Adrenal gland (tissue), 19 donors: ENCODE data around the gene CASP2. TPM values are rescaled to one million over a fixed set of nuclear protein-coding genes. Genes with fewer than 3 reads are reported as not detected.
A peak's percentile ranks its signal among the peaks of the same experiment; 100 is the strongest.

Experiments used
- DNase-seq, 7 donors: peaks; one replicate each; pipeline ENCODE4 v3.0.0-alpha.2; 2019 to 2020
- H3K27ac ChIP-seq, 5 donors: fragments of 200-600 bp; sonication (generic) in 4 of 5; 1 replicate in 3 of 5; 2 replicates in 2 of 5; pipeline versions ENCODE4 v1.5.1 to v1.8.0; 2016 to 2020; ENCODE audit warnings: mild to moderate bottlenecking in 1 of 5
- H3K27me3 ChIP-seq: fragments of 200-600 bp; 2 replicates; pipeline ENCODE4 v1.8.0; 2021
- H3K36me3 ChIP-seq, 2 donors: fragments of 200-600 bp; replicated peaks in 1 of 2; 1 replicate in 1 of 2; 2 replicates in 1 of 2; pipeline versions ENCODE4 v1.5.1 to v1.8.0; 2018 to 2022
- H3K4me1 ChIP-seq, 2 donors: fragments of 200-600 bp; replicated peaks in 1 of 2; 1 replicate in 1 of 2; 2 replicates in 1 of 2; pipeline versions ENCODE4 v1.5.1 to v1.8.0; 2018 to 2021
- H3K4me3 ChIP-seq, 4 donors: fragments of 200-600 bp; sonication (generic) in 3 of 4; one replicate each; pipeline ENCODE4 v1.5.1; 2016 to 2018
- H3K9me3 ChIP-seq, 3 donors: fragments of 200-600 bp; sonication (generic) in 1 of 3; replicated peaks in 1 of 3; 1 replicate in 2 of 3; 2 replicates in 1 of 3; pipeline versions ENCODE4 v1.5.1 to v1.8.0; 2016 to 2021
- CTCF ChIP-seq, 6 experiments: fragments of 450-650 bp in 4 of 6; fragments of 200-600 bp in 2 of 6; sonication (generic) in 1 of 6; IDR thresholded peaks; 1 replicate in 5 of 6; 2 replicates in 1 of 6; pipeline versions ENCODE4 v1.5.1 to v1.8.0; 2016 to 2021; ENCODE audit warnings: antibody characterized with exemption in 6 of 6, mild to moderate bottlenecking in 2 of 6, moderate library complexity in 1 of 6
- POLR2A ChIP-seq, 2 donors: fragments of 450-650 bp; IDR thresholded peaks; one replicate each; pipeline ENCODE4 v1.6.1; 2017; ENCODE audit warnings: antibody characterized with exemption in 2 of 2, mild to moderate bottlenecking in 2 of 2, moderate library complexity in 1 of 2
- WGBS, 4 donors: extraction: QIAGEN DNeasy Blood & Tissue Kit in 2 of 4; methylation state at CpG; one replicate each; pipeline versions ENCODE4 v1.1.5 to v1.1.7; 2013 to 2017; 5-methylcytosine and 5-hydroxymethylcytosine counted together
- intact Hi-C, 2 donors: fragments of 100-400 bp; cut with DNase I; formaldehyde crosslinking; loops; one replicate each; pipeline versions ENCODE4 v1.14.1 to v1.15.0; 2022 to 2023
- long read RNA-seq, 10 donors: library from polyadenylated mRNA in 3 of 10; unstranded in 2 of 10; stranded (forward) in 1 of 10; transcript quantifications; one replicate each; pipeline ENCODE4 v2.0.0 and lab custom pipeline, GENCODE V29; 2021 to 2026
- polyA plus RNA-seq, 3 donors: library from polyadenylated mRNA; stranded (reverse); fragments of 200-250 nt in 2 of 3; fragments of 350-450 nt in 1 of 3; fragmentation: Illumina TruSeq in 1 of 3; extraction: RNeasy Lipid Tissue Mini Kit (QIAGEN cat#74804) in 1 of 3; gene quantifications; one replicate each; pipeline ENCODE4 v1.2.3, GENCODE V29; 2013 to 2014
- total RNA-seq, 9 donors: library from RNA; depleted of rRNA in 4 of 9; stranded (reverse); fragments of >200 nt in 4 of 9; fragments of 120-200 nt in 1 of 9; fragmentation: NEBNext Ultra II Directional in 1 of 9; extraction: Animal tissue kit (Norgen Biotek cat#: 25700) in 1 of 9; gene quantifications; one replicate each; pipeline versions ENCODE4 v1.1.0 to v1.2.4, GENCODE V29; 2013 to 2023
- donor health status: healthy with polysubstance abuse.
- donor health status: Bipolar disorder and iron deficiency.
- donor health status: DM: yes; HTN: yes; CAD: no.
- donor health status: DM: no; HTN: no; CAD: no.
- donor health status: DM: no; HTN: no; CAD: no.
- donor health status: DM: yes; HTN: yes; CAD: no.

CASP2 gene
- total RNA-seq (10 to 100 TPM in 7 of 9 donors, 1 to 10 TPM in 2; 8.9 to 25.4 (median 13.4) TPM), polyA plus RNA-seq (10 to 100 TPM in 1 of 3 donors, 1 to 10 TPM in 2; 4.6 to 16.1 (median 5.3) TPM)
- long read RNA-seq, donor 1, full-length matches to known transcripts = 1 of 1 reads
- long read RNA-seq, donor 1, partial matches to known transcripts = 0 of 1 reads
- long read RNA-seq, donor 1, other reads (novel, unspliced or antisense) = 0 of 1 reads
- long read RNA-seq, donor 2, full-length matches to known transcripts = 4 of 4 reads
- long read RNA-seq, donor 2, partial matches to known transcripts = 0 of 4 reads
- long read RNA-seq, donor 2, other reads (novel, unspliced or antisense) = 0 of 4 reads
- long read RNA-seq, donor 3, full-length matches to known transcripts = 1 of 1 reads
- long read RNA-seq, donor 3, partial matches to known transcripts = 0 of 1 reads
- long read RNA-seq, donor 3, other reads (novel, unspliced or antisense) = 0 of 1 reads
- long read RNA-seq, donor 4, partial matches to known transcripts = 0 of 8 reads
- long read RNA-seq, donor 4, other reads (novel, unspliced or antisense) = 8 of 8 reads
- long read RNA-seq, donor 5, full-length matches to known transcripts = 2 of 3 reads
- long read RNA-seq, donor 5, partial matches to known transcripts = 0 of 3 reads
- long read RNA-seq, donor 5, other reads (novel, unspliced or antisense) = 1 of 3 reads
- long read RNA-seq, donor 6, full-length matches to known transcripts = 1 of 4 reads
- long read RNA-seq, donor 6, partial matches to known transcripts = 0 of 4 reads
- long read RNA-seq, donor 6, other reads (novel, unspliced or antisense) = 3 of 4 reads
- long read RNA-seq, donor 7, full-length matches to known transcripts = 2 of 2 reads
- long read RNA-seq, donor 7, partial matches to known transcripts = 0 of 2 reads
- long read RNA-seq, donor 7, other reads (novel, unspliced or antisense) = 0 of 2 reads
- long read RNA-seq, donor 8, full-length matches to known transcripts = 2 of 21 reads
- long read RNA-seq, donor 8, partial matches to known transcripts = 19 of 21 reads
- long read RNA-seq, donor 8, other reads (novel, unspliced or antisense) = 0 of 21 reads
- long read RNA-seq, donor 9, full-length matches to known transcripts = 3 of 3 reads
- long read RNA-seq, donor 9, partial matches to known transcripts = 0 of 3 reads
- long read RNA-seq, donor 9, other reads (novel, unspliced or antisense) = 0 of 3 reads
- long read RNA-seq, donor 10, full-length matches to known transcripts = 2 of 2 reads
- long read RNA-seq, donor 10, partial matches to known transcripts = 0 of 2 reads
- long read RNA-seq, donor 10, other reads (novel, unspliced or antisense) = 0 of 2 reads

GRCh38 chr7:143287935-143288826, at the start of gene CASP2:
TSS of gene CASP2 (plus strand) at chr7:143288351. CDS start at chr7:143288456, 105 bp downstream.
- Histone ChIP-seq H3K9me3 (no peaks in the 10 kb centered on the region), H3K27me3 (no peaks in the 10 kb centered on the region), H3K27ac (peak within 1 kb of the TSS in 4 of 5 donors; percentile 64 to 92 (median 78)), H3K4me1 (peaks cover 4 to 29% of the 10 kb centered on the region in 2 donors), H3K36me3 (peaks cover 0 to 14% of the 10 kb centered on the region in 2 donors), H3K4me3 (peak within 1 kb of the TSS; percentile 43 to 99 (median 66))
- intact Hi-C loops = loop anchor here in 1 of 2 donors (2.0 kb wide), 1 partner anchor 41 kb away; no protein-coding TSS in a partner anchor
- TF ChIP-seq CTCF (IDR thresholded peaks at IDR 0.05) (peak; percentile 26 to 43 (median 28)), POLR2A (IDR thresholded peaks at IDR 0.05) (peak in 1 of 2 donors; percentile 59)
- peak; percentile 98 to 99 (median 99) for DNase-seq
- WGBS, 4 donors = 2 to 5% (median 3%) methylated on average over 37 to 84 of the region's 84 CpGs

GRCh38 chr7:143239813-143240212, 48.3 kb upstream of the CASP2 start:
- peaks cover 0 to 4% of the 10 kb centered on the region in 2 donors for H3K4me1 ChIP-seq
- intact Hi-C loops = loop anchor here (2.0 to 10.0 kb wide), 3 partner anchors 67 to 177 kb away; no protein-coding TSS in a partner anchor
- no peaks in the 10 kb centered on the region for H3K27me3 ChIP-seq
- no peak for DNase-seq
- no peaks in the 10 kb centered on the region for H3K36me3 ChIP-seq
- H3K9me3 ChIP-seq = peaks cover 0 to 4% (median 0%) of the 10 kb centered on the region in 3 donors
- TF ChIP-seq CTCF (IDR thresholded peaks at IDR 0.05) (no peak), POLR2A (IDR thresholded peaks at IDR 0.05) (no peak)
- no peak overlapping the region for H3K4me3 ChIP-seq
- H3K27ac ChIP-seq = no peak overlapping the region

- no peaks in the 10 kb centered on the region for H3K27me3 ChIP-seq
- intact Hi-C loops = loop anchor here (2.0 to 10.0 kb wide), 3 partner anchors 67 to 176 kb away; no protein-coding TSS in a partner anchor
- H3K27ac ChIP-seq = peak overlapping the region in 3 of 5 donors; percentile 18 to 65 (median 56)
- H3K36me3 ChIP-seq = no peaks in the 10 kb centered on the region
- 12 to 19% (median 16%) methylated on average over 9 of the region's 9 CpGs for whole genome bisulfite sequencing, 4 donors
- peak; percentile 65 to 87 (median 77) for DNase-seq
- H3K9me3 ChIP-seq = peaks cover 0 to 4% (median 0%) of the 10 kb centered on the region in 3 donors
- peaks cover 0 to 4% of the 10 kb centered on the region in 2 donors for H3K4me1 ChIP-seq
- no peak for TF ChIP-seq POLR2A (IDR thresholded peaks at IDR 0.05)
- peak; percentile 82 to 96 (median 88) for TF ChIP-seq CTCF (IDR thresholded peaks at IDR 0.05)
- no peak overlapping the region for H3K4me3 ChIP-seq
Measured at GRCh38 chr7:143240291-143241168, 47.6 kb upstream of the CASP2 start.
